Measurements from ENCODE around the gene MBNL1. TPM values are rescaled to one million over a fixed set of nuclear protein-coding genes. Genes with fewer than 3 reads are reported as not detected.

MBNL1 gene
- total RNA-seq = 100 to 1,000 TPM; 199 to 327 TPM

- no peak for TF ChIP-seq CTCF (IDR thresholded peaks at IDR 0.05)
- H3K4me1 ChIP-seq = peaks cover 0 to 62% of the 10 kb centered on the region in 2 donors
- peak within 1 kb of the TSS; percentile 99 to 100 for H3K27ac ChIP-seq
- H3K27me3 ChIP-seq = no peaks in the 10 kb centered on the region
- peak; percentile 88 for DNase-seq (ENCODE audit: low spot score)
- H3K9me3 ChIP-seq = no peaks in the 10 kb centered on the region
- no peaks in the 10 kb centered on the region for H3K36me3 ChIP-seq
- peak within 1 kb of the TSS; percentile 88 to 93 for H3K4me3 ChIP-seq
Observed at GRCh38 chr3:152268555-152269055, at the start of gene MBNL1. MBNL1 (plus strand) TSS chr3:152268929; CDS start chr3:152300194, 31,265 bp downstream.

- no peak for DNase-seq (ENCODE audit: low spot score)
- Histone ChIP-seq H3K4me3 (no peak overlapping the region), H3K27ac (no peak overlapping the region), H3K4me1 (peaks cover 0 to 10% of the 10 kb centered on the region in 2 donors), H3K9me3 (no peaks in the 10 kb centered on the region), H3K36me3 (no peaks in the 10 kb centered on the region), H3K27me3 (no peaks in the 10 kb centered on the region)
- TF ChIP-seq CTCF (IDR thresholded peaks at IDR 0.05) = no peak
Observed at GRCh38 chr3:152219216-152219615, 49.5 kb upstream of the MBNL1 start.

GRCh38 chr3:152219769-152220255, 48.9 kb upstream of the MBNL1 start:
- no peak for DNase-seq (ENCODE audit: low spot score)
- H3K9me3 ChIP-seq = no peaks in the 10 kb centered on the region
- no peaks in the 10 kb centered on the region for H3K27me3 ChIP-seq
- peaks cover 0 to 10% of the 10 kb centered on the region in 2 donors for H3K4me1 ChIP-seq
- no peak overlapping the region for H3K4me3 ChIP-seq
- no peak overlapping the region for H3K27ac ChIP-seq
- no peak for TF ChIP-seq CTCF (IDR thresholded peaks at IDR 0.05)
- no peaks in the 10 kb centered on the region for H3K36me3 ChIP-seq

GRCh38 chr3:152222327-152222726, 46.4 kb upstream of the MBNL1 start:
- Histone ChIP-seq H3K27me3 (no peaks in the 10 kb centered on the region), H3K9me3 (no peaks in the 10 kb centered on the region), H3K36me3 (no peaks in the 10 kb centered on the region), H3K4me1 (peaks cover 0 to 10% of the 10 kb centered on the region in 2 donors), H3K27ac (peak overlapping the region in 1 of 2 donors; percentile 56), H3K4me3 (no peak overlapping the region)
- no peak for TF ChIP-seq CTCF (IDR thresholded peaks at IDR 0.05)
- DNase-seq (ENCODE audit: low spot score) = no peak

- no peak for TF ChIP-seq CTCF (IDR thresholded peaks at IDR 0.05)
- Histone ChIP-seq H3K27ac (no peak overlapping the region), H3K36me3 (no peaks in the 10 kb centered on the region), H3K4me3 (no peak overlapping the region), H3K27me3 (no peaks in the 10 kb centered on the region), H3K4me1 (peaks cover 0 to 10% of the 10 kb centered on the region in 2 donors), H3K9me3 (no peaks in the 10 kb centered on the region)
- no peak for DNase-seq (ENCODE audit: low spot score)
Observed at GRCh38 chr3:152225201-152225600, 43.5 kb upstream of the MBNL1 start.

GRCh38 chr3:152226176-152226575, 42.6 kb upstream of the MBNL1 start:
- no peaks in the 10 kb centered on the region for H3K9me3 ChIP-seq
- no peaks in the 10 kb centered on the region for H3K36me3 ChIP-seq
- H3K4me3 ChIP-seq = no peak overlapping the region
- no peak for TF ChIP-seq CTCF (IDR thresholded peaks at IDR 0.05)
- H3K27me3 ChIP-seq = no peaks in the 10 kb centered on the region
- peaks cover 0 to 10% of the 10 kb centered on the region in 2 donors for H3K4me1 ChIP-seq
- no peak overlapping the region for H3K27ac ChIP-seq
- no peak for DNase-seq (ENCODE audit: low spot score)

Data from right atrium auricular region (tissue), 2 donors.